Peyer's patch (tissue), 4 donors: ENCODE results near the gene KRIT1.

Experiments
- CTCF ChIP-seq, 6 experiments: fragments of 450-650 bp in 4 of 6; fragments of 200-600 bp in 2 of 6; sonication (generic) in 1 of 6; IDR thresholded peaks; one replicate each; pipeline ENCODE4 v1.5.1; 2017 to 2019; ENCODE audit warnings: antibody characterized with exemption in 6 of 6, mild to moderate bottlenecking in 3 of 6, moderate library complexity in 1 of 6
- POLR2A ChIP-seq, 2 donors: fragments of 450-650 bp; IDR thresholded peaks; one replicate each; pipeline ENCODE4 v1.5.1; 2017; ENCODE audit warnings: antibody characterized with exemption in 2 of 2, mild to moderate bottlenecking in 2 of 2, moderate library complexity in 2 of 2

- no peak for TF ChIP-seq CTCF (IDR thresholded peaks at IDR 0.05)
- no peak for TF ChIP-seq POLR2A (IDR thresholded peaks at IDR 0.05)
Observed at GRCh38 chr7:92276460-92276864, 30.7 kb upstream of the KRIT1 start.
